ENCODE results near the gene TCF23.
"Not testable (repeated sequence)": the region's sequence is repeated elsewhere in the genome, so short reads cannot be mapped to it uniquely, and the experiment has no call there.

Gene TCF23

GRCh38 chr2:27191070-27191829 lies 42.4 kb downstream of the TCF23 start:
- DNase-seq: peak in 5 of 6 experiments; percentile 21 to 60 (median 26)

GRCh38 chr2:27194538-27195354 lies 45.9 kb downstream of the TCF23 start:
- DNase-seq: no peak

GRCh38 chr2:27195799-27196198 lies 47.0 kb downstream of the TCF23 start:
- not testable (repeated sequence) for DNase-seq

GRCh38 chr2:27198068-27198467 lies 49.3 kb downstream of the TCF23 start:
- not testable (repeated sequence) for DNase-seq

- no peak for DNase-seq
Measured at GRCh38 chr2:27198627-27199026, 49.8 kb downstream of the TCF23 start.

- DNase-seq: no peak
Measured at GRCh38 chr2:27199241-27199640, 50.4 kb downstream of the TCF23 start.

- DNase-seq: no peak
Measured at GRCh38 chr2:27201675-27202074, 52.9 kb downstream of the TCF23 start.

- DNase-seq: no peak
Measured at GRCh38 chr2:27202854-27203253, 54.0 kb downstream of the TCF23 start.

- no peak for DNase-seq
Measured at GRCh38 chr2:27203741-27204140, 54.9 kb downstream of the TCF23 start.

GRCh38 chr2:27204566-27204965 lies 55.8 kb downstream of the TCF23 start:
- DNase-seq: no peak

- DNase-seq: no peak
Measured at GRCh38 chr2:27205206-27205605, 56.4 kb downstream of the TCF23 start.

GRCh38 chr2:27206346-27206745 lies 57.5 kb downstream of the TCF23 start:
- DNase-seq: no peak

All from stimulated activated naive CD4-positive, alpha-beta T cell (primary cell).